Vagina (tissue), 2 donors: ENCODE data around the gene PDIA5. TPM values are rescaled to one million over a fixed set of nuclear protein-coding genes. Genes with fewer than 3 reads are reported as not detected.

Experiments
- DNase-seq, 2 donors: peaks; one replicate each; pipeline ENCODE4 v3.0.0-alpha.2; 2017; ENCODE audit errors: extremely low spot score in 2 of 2
- H3K27ac ChIP-seq: fragments of 200-600 bp; sonication (generic); one replicate; pipeline ENCODE4 v1.5.1; 2019
- H3K27me3 ChIP-seq: fragments of 200-600 bp; sonication (generic); one replicate; pipeline ENCODE4 v1.5.1; 2019
- H3K36me3 ChIP-seq, 2 donors: fragments of 200-600 bp; sonication (generic); one replicate each; pipeline ENCODE4 v1.5.1; 2017 to 2019
- H3K4me1 ChIP-seq: fragments of 200-600 bp; sonication (generic); one replicate; pipeline ENCODE4 v1.5.1; 2019
- H3K4me3 ChIP-seq, 2 donors: fragments of 200-600 bp; sonication (generic); 1 replicate in 1 of 2; 2 replicates in 1 of 2; pipeline ENCODE4 v1.5.1; 2016 to 2019
- H3K9me3 ChIP-seq: fragments of 200-600 bp; sonication (generic); one replicate; pipeline ENCODE4 v1.5.1; 2019
- CTCF ChIP-seq, 3 experiments: fragments of 450-650 bp in 2 of 3; fragments of 200-600 bp in 1 of 3; sonication (generic) in 1 of 3; IDR thresholded peaks; one replicate each; pipeline ENCODE4 v1.5.1; 2017 to 2019; ENCODE audit warnings: antibody characterized with exemption in 3 of 3, mild to moderate bottlenecking in 2 of 3, moderate library complexity in 2 of 3
- POLR2A ChIP-seq, 2 donors: fragments of 450-650 bp; IDR thresholded peaks; one replicate each; pipeline ENCODE4 v1.6.1; 2017; ENCODE audit warnings: antibody characterized with exemption in 2 of 2, mild to moderate bottlenecking in 2 of 2, moderate library complexity in 2 of 2
- POLR2AphosphoS5 ChIP-seq, 2 donors: sonication (generic); formaldehyde crosslinking; IDR thresholded peaks; one replicate each; pipeline ENCODE4 v1.9.0; 2017; ENCODE audit warnings: antibody characterized with exemption in 2 of 2, mild to moderate bottlenecking in 2 of 2, low read depth in 1 of 2; ENCODE audit not compliant: insufficient read depth in 1 of 2
- intact Hi-C: fragments of 100-400 bp; cut with DNase I; formaldehyde crosslinking; loops from one replicate; pipeline ENCODE4 v1.15.1; 2023
- total RNA-seq: library from RNA; depleted of rRNA; stranded (reverse); fragments of >200 nt; gene quantifications from one replicate; pipeline ENCODE4 v1.2.3, GENCODE V29; 2016

Gene PDIA5
- total RNA-seq, 1 donor from 2014 or later: 18.9 TPM

DNA sequence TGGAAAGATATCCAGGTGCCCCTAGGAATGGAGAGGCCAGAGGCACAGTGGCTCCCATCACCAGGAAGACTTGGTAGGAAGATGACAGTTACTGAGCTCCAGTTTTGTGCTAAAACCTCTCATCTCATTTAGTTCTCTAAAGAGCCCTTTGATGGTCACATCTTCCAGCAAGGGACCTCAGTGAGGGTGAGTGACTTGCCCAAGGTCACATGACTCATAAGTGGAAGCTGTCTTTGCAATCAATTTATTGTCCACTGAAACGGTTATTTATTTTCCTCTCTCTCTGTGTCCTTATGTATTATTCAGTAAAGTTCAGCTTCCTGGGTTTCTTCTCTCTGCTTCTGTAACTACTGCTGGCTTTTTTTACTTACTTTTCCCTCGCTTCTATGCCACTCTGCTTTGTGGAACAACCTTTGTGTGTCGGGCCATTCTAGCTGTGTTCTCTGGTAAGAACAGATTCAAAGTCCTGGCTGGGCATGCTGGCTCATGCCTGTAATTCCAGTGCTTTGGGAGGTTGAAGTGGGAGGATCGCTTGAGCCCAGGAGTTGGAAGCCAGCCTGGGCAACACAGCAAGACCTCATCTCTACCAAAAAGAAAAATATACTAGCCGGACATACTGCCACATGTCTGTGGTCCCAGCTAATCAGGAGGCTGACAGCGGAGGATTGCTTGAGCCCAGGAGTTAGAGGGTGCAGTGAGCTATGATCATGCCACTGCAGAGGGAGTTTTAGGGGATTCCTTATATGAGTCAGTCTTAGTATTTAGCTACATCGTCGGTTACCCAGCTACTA, 55.9 kb downstream of the PDIA5 start:
- Histone ChIP-seq H3K27ac (no peak overlapping the region), H3K4me3 (no peak overlapping the region), H3K27me3 (no peaks in the 10 kb centered on the region), H3K9me3 (no peaks in the 10 kb centered on the region), H3K4me1 (peaks cover 10% of the 10 kb centered on the region), H3K36me3 (peaks cover 0 to 21% of the 10 kb centered on the region in 2 donors)
- TF ChIP-seq POLR2A (IDR thresholded peaks at IDR 0.05) (no peak), POLR2AphosphoS5 (IDR thresholded peaks at IDR 0.05; ENCODE audit: insufficient read depth in 1 of 2, low read depth in 1 of 2) (no peak), CTCF (IDR thresholded peaks at IDR 0.05) (no peak)
- intact Hi-C loops: no loop called here
- DNase-seq: no peak

DNA sequence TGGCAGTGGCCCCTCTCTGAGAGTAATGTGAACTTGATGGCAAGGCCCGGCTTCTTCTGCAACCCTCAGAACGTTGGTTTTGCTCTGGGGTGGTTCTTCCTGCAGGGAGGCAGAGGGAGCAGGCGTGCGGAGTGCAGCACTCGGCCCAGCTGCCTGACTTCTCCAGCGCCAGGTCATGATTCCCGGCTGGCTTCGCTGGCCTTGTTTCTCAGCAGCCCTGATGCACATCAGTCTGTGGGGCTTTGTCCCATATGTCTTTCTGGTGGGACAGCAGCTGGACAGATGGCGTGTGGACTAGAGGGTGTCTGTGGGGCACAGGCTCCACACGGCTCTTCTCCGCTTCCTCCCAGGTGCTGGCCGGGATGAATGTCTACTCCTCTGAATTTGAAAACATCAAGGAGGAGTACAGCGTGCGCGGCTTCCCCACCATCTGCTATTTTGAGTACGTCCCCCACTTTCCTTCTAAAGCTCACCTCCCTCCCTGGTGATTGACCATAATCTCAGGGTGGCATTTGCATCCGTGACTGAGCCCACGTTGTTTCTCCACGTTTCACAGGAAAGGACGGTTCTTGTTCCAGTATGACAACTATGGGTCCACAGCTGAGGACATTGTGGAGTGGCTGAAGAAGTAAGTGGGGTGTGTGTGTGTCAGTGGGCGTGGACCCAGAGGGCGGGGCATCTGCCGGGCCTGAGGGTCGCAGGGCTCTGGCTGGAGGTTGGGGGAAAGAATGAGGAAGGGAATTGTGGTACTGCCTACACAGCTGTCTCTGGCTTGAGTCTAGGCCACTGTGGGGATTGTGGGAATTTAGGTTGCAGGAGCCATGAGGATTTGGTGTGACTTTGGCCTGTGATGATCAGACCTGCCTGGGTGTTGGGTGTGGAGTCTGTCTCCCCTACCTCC, 57.1 kb downstream of the PDIA5 start:
- peaks cover 0 to 11% of the 10 kb centered on the region in 2 donors for H3K36me3 ChIP-seq
- intact Hi-C loops: no loop called here
- TF ChIP-seq POLR2AphosphoS5 (IDR thresholded peaks at IDR 0.05; ENCODE audit: insufficient read depth in 1 of 2, low read depth in 1 of 2) (no peak), POLR2A (IDR thresholded peaks at IDR 0.05) (no peak)

DNA sequence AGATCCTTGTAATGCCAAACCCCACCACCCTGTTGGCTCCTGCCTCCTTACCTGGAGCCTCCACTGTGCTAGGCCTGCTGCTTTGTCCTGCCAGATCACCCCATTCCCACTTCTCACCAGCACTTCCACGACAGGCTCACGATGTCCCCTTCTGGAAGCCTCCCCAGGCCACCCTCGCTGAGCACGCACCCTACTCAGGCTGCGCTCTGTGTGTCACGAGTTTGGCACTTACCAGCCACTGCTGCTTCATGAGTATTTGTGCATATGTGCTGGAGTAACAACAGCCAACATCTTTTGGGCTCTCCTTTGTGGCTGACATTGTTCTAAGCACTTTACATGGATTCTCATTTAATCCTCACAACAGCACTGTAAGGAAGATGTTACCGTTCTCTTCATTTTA, 58.1 kb downstream of the PDIA5 start:
- Histone ChIP-seq H3K4me1 (peaks cover 10% of the 10 kb centered on the region), H3K27me3 (no peaks in the 10 kb centered on the region), H3K36me3 (peaks cover 0 to 11% of the 10 kb centered on the region in 2 donors), H3K4me3 (no peak overlapping the region), H3K9me3 (no peaks in the 10 kb centered on the region), H3K27ac (no peak overlapping the region)
- TF ChIP-seq CTCF (IDR thresholded peaks at IDR 0.05): no peak
- no peak for TF ChIP-seq POLR2AphosphoS5 (IDR thresholded peaks at IDR 0.05; ENCODE audit: insufficient read depth in 1 of 2, low read depth in 1 of 2)
- TF ChIP-seq POLR2A (IDR thresholded peaks at IDR 0.05): no peak
- no peak for DNase-seq
- intact Hi-C loops: no loop called here

More for the DNA sequence above, 57.1 kb downstream of the PDIA5 start:
- Histone ChIP-seq H3K27me3 (no peaks in the 10 kb centered on the region), H3K27ac (no peak overlapping the region), H3K4me1 (peaks cover 10% of the 10 kb centered on the region), H3K4me3 (no peak overlapping the region), H3K9me3 (no peaks in the 10 kb centered on the region)
- no peak for DNase-seq

DNA sequence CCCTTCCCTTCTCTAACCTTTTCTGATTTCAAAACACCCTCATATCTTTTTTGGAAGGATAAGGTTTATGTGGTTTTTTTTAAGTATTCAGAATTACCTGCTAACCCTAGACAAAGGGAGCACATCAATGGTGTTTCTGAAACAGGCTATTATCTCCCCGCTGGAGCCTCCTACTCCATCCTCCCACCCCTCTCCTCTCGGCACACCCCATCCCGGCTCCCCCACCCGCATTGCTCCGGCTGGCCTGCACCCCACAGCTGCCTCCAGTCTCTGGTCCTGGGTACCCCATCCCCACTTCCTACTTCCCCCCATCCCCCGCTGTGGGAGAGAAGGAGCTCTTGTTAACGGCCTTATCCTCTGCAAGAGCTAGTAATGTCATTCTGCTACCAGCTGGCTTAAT, 59.2 kb downstream of the PDIA5 start:
- H3K27ac ChIP-seq: no peak overlapping the region
- peaks cover 10% of the 10 kb centered on the region for H3K4me1 ChIP-seq
- intact Hi-C loops: no loop called here
- peaks cover 0 to 11% of the 10 kb centered on the region in 2 donors for H3K36me3 ChIP-seq
- no peak overlapping the region for H3K4me3 ChIP-seq
- no peak for DNase-seq
- H3K9me3 ChIP-seq: no peaks in the 10 kb centered on the region
- H3K27me3 ChIP-seq: no peaks in the 10 kb centered on the region
- TF ChIP-seq CTCF (IDR thresholded peaks at IDR 0.05): no peak
- no peak for TF ChIP-seq POLR2A (IDR thresholded peaks at IDR 0.05)
- no peak for TF ChIP-seq POLR2AphosphoS5 (IDR thresholded peaks at IDR 0.05; ENCODE audit: insufficient read depth in 1 of 2, low read depth in 1 of 2)

DNA sequence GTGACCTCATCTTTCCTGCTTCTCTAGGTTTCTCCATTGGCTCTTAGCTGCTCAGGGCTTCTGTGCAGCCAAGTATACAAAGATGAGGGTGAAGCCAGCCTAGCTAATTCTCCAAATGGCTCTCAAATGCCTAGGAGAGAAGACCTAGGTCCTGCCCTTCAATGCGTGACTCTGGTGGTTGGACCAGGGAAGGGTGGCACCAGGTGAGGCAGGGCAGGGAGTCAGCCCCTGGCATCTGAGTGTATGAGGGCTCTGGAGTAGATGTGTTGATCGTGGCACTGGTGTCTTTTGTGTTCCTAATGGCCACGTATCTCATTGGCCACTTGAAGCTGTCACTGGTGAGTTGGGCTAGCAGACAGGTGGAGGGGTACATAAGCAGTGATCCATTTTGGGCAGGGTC, 59.8 kb downstream of the PDIA5 start:
- H3K4me1 ChIP-seq: peaks cover 10% of the 10 kb centered on the region
- TF ChIP-seq POLR2A (IDR thresholded peaks at IDR 0.05) (no peak), CTCF (IDR thresholded peaks at IDR 0.05) (no peak), POLR2AphosphoS5 (IDR thresholded peaks at IDR 0.05; ENCODE audit: insufficient read depth in 1 of 2, low read depth in 1 of 2) (no peak)
- H3K27ac ChIP-seq: no peak overlapping the region
- peaks cover 0 to 15% of the 10 kb centered on the region in 2 donors for H3K36me3 ChIP-seq
- no peaks in the 10 kb centered on the region for H3K27me3 ChIP-seq
- no peak for DNase-seq
- no peak overlapping the region for H3K4me3 ChIP-seq
- no peaks in the 10 kb centered on the region for H3K9me3 ChIP-seq
- intact Hi-C loops: no loop called here
